Sigmoid colon (tissue), 4 donors: ENCODE results near the gene TBC1D3.
"Not testable (repeated sequence)": the region's sequence is repeated elsewhere in the genome, so short reads cannot be mapped to it uniquely, and the experiment has no call there.

Experiments used
- CTCF ChIP-seq, 4 experiments: fragments of 450-650 bp in 3 of 4; fragments of 200-600 bp in 1 of 4; IDR thresholded peaks; one replicate each; pipeline ENCODE4 v1.5.1; 2016 to 2019; ENCODE audit warnings: antibody characterized with exemption in 4 of 4, mild to moderate bottlenecking in 3 of 4, moderate library complexity in 2 of 4
- EP300 ChIP-seq, 4 donors: sonication (generic); formaldehyde crosslinking; IDR thresholded peaks; one replicate each; pipeline ENCODE4 v1.6.1; 2017; ENCODE audit warnings: antibody characterized with exemption in 4 of 4
- POLR2A ChIP-seq, 2 donors: fragments of 450-650 bp; IDR thresholded peaks; one replicate each; pipeline ENCODE4 v1.6.1; 2016; ENCODE audit warnings: antibody characterized with exemption in 2 of 2, mild to moderate bottlenecking in 2 of 2, moderate library complexity in 2 of 2
- POLR2AphosphoS5 ChIP-seq, 4 donors: sonication (generic); formaldehyde crosslinking; IDR thresholded peaks; one replicate each; pipeline ENCODE4 v1.6.1; 2017; ENCODE audit warnings: antibody characterized with exemption in 4 of 4

- TF ChIP-seq CTCF, POLR2A, POLR2AphosphoS5, EP300 (IDR thresholded peaks at IDR 0.05): not testable (repeated sequence)
Measured at GRCh38 chr17:38200271-38200670, 7.9 kb upstream of the TBC1D3 start.
